ENCODE results near the gene SACM1L. TPM values are rescaled to one million over a fixed set of nuclear protein-coding genes. Genes with fewer than 3 reads are reported as not detected.

SACM1L gene, protein sequence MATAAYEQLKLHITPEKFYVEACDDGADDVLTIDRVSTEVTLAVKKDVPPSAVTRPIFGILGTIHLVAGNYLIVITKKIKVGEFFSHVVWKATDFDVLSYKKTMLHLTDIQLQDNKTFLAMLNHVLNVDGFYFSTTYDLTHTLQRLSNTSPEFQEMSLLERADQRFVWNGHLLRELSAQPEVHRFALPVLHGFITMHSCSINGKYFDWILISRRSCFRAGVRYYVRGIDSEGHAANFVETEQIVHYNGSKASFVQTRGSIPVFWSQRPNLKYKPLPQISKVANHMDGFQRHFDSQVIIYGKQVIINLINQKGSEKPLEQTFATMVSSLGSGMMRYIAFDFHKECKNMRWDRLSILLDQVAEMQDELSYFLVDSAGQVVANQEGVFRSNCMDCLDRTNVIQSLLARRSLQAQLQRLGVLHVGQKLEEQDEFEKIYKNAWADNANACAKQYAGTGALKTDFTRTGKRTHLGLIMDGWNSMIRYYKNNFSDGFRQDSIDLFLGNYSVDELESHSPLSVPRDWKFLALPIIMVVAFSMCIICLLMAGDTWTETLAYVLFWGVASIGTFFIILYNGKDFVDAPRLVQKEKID
- total RNA-seq (ENCODE audit: insufficient read depth, low replicate concordance), result 50.8 TPM

DNA sequence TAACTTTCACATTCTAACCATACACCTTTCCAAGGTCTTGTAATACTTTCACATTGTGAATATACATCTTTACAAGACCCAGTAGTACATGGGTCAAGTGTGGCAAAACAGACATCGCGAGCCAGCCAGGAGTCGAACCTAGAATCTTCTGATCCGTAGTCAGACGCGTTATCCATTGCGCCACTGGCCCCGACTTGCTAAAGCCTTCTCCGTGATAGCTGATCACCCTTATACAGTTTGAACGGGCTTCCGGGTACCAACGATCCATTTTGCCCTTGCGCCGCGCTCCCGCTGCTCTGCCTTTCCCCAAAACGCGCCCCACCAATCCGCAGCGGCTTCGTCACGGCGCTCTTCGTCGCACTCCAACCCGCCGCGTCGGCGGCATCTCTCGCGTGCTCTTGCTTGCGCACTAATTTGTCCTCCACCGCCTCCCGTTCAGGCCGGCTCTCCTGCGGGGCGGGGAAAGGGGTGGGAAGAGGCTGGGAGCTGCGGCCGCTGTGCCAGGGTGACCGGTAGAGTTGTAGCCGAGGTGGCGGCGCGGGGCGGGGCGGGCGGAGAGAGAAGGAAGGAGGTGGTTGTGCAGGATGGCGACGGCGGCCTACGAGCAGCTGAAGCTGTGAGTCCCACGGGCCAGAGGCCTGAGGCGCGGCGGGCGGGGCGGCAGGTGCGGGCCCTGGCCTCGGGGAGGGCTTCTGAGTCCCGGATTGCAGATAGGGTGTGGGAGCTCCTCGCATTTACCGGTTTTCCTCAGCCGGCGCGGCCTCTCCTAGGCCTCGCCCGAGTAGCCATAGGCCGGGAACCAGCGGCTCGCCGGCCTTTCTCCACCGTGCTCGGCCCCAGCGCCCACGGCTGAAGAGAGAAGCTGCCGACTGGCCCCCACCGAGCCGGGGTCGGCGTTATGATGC is at the start of gene SACM1L:
Gene SACM1L, plus strand, starts transcription at position 515 of the 905 bp plus-strand sequence. Its CDS starts 70 bp downstream, at position 585.
- DNase-seq (ENCODE audit: low spot score), result peak; percentile 100

- DNase-seq (ENCODE audit: low spot score), result no peak
These were observed 49.1 kb upstream of the SACM1L start for GRCh38 chr3:45640091-45640507.

- peak; percentile 55 for DNase-seq (ENCODE audit: low spot score)
These were observed 48.4 kb upstream of the SACM1L start for GRCh38 chr3:45640724-45641361.

- no peak for DNase-seq (ENCODE audit: low spot score)
These were observed 47.4 kb upstream of the SACM1L start for GRCh38 chr3:45641756-45642155.

- DNase-seq (ENCODE audit: low spot score), result no peak
These were observed 46.5 kb upstream of the SACM1L start for GRCh38 chr3:45642731-45643152.

DNA sequence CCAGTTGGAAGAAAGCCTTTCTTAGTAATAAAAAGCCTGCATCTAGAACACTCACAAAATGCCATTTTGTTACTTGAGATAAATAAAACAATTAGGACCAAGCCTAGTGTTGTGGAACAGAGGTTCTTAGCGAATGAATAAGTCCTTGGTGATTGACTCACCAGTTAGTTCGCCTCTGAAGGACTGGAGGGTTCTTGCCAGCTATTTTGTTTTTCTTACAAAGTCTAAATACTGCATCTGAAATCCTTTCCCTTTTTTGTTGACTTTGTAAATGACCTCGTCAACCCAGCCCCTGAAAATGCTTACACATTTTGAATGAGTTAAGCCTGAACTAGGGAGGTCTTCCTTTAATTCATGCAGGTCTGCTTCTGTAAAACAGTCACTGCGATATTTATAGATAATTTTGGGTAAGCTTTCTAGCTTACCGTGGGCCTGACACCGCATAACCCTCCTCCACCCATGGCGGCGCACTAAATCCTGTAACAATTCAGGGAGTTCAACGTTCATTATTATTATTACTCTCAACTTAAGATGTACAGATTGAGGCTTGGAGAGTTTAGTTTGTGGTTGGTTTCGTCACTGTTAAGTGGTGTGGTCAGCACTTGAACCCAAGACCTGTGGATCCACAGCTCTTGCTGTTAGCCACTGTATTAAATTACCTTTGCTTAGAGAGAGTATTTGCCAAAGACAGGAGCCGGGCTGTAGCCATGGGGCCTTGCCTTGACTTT is 45.0 kb upstream of the SACM1L start:
- DNase-seq (ENCODE audit: low spot score), result no peak

DNA sequence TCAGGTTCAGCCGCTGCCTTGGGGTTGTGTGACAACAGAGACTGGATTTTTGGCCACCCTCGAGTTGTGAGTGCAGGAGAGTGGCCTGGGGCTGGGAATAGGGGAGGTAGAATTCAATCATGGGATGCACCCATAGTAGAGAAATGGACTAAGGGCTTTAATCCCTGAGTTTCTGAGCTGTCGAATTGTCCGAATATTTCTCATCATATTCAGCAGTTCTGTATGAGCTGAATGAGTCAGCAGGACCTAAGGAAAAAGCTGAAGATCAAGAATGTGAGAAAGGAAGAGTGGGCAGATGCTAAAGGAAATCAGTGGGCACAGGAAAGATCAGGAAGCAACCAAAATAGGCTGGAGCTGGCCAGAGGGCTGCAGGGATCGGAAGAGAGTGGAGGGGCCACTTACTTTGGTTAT is 44.4 kb upstream of the SACM1L start:
- DNase-seq (ENCODE audit: low spot score), result peak; percentile 35

- DNase-seq (ENCODE audit: low spot score), result no peak
These were observed 43.1 kb upstream of the SACM1L start for GRCh38 chr3:45646051-45646585.

GRCh38 chr3:45647148-45647619 is 42.0 kb upstream of the SACM1L start:
- peak; percentile 64 for DNase-seq (ENCODE audit: low spot score)

DNA sequence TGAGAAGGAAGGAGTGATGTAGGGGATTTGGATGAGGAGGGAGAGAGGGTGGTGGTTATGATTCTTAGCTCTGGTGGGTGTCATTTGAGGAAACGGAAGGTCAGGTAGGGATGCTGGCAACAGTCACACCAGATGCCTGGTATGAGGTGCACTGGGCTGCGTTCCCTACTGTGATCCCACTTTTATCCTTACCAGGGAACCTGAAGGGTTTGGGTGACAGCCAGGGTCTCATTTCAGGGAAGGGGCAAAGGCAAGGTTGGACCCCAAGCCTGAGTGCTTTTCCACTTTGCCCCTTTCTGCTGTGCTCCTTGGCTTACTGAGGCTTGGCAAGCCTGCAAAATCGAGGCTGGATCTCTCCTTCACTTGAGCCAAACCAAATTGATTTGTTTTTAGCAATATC is 36.0 kb upstream of the SACM1L start:
- DNase-seq (ENCODE audit: low spot score), result no peak

DNA sequence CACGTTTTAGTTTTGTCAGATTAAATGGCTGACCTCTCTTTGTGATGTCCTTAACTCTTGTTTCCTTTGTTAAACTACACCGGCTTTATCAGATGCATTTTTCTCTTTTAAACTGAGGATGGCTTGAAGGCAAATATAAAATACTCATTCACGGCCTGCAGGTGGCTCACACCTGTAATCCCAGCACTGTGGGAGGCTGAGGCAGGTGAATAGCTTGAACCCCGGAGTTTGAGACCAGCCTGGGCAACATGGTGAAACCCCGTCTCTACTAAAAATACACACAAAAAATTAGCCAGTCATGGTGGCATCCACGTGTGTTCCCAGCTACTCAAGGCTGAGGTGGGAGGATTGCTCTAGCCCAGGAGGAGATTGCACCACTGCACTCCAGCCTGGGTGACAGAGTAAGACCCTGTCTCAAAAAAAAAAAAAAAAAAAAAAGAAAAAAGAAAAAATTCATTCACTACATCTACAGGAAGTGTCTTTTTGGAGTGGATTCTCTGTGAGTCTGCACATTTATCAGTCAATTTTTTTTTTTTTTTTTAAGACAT is 34.7 kb upstream of the SACM1L start:
- no peak for DNase-seq (ENCODE audit: low spot score)

- DNase-seq (ENCODE audit: low spot score), result no peak
These were observed 33.3 kb upstream of the SACM1L start for GRCh38 chr3:45655906-45656305.

- peak; percentile 91 for DNase-seq (ENCODE audit: low spot score)
These were observed 32.4 kb upstream of the SACM1L start for GRCh38 chr3:45656575-45657363.

- DNase-seq (ENCODE audit: low spot score), result no peak
These were observed 31.3 kb upstream of the SACM1L start for GRCh38 chr3:45657853-45658252.

- peak; percentile 92 for DNase-seq (ENCODE audit: low spot score)
These were observed 29.3 kb upstream of the SACM1L start for GRCh38 chr3:45659661-45660566.

DNA sequence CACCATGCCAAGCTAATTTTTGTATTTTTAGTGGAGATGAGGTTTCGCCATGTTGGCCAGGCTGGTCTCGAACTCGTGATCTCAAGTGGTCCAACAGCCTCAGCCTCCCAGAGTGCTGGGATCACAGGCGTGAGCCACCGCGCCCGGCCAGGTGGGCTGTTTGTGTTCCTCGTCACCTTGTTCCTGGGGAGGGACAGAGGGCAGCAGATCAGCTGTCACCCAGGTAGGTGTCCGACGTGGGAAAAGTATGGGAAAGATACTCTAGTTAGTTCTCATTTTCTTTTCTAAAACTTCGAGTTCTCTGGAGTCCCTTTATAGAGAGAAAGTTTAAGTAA is 28.7 kb upstream of the SACM1L start:
- DNase-seq (ENCODE audit: low spot score), result no peak

- no peak for DNase-seq (ENCODE audit: low spot score)
These were observed 24.6 kb upstream of the SACM1L start for GRCh38 chr3:45664578-45664977.

GRCh38 chr3:45665101-45665572 is 24.1 kb upstream of the SACM1L start:
- peak; percentile 46 for DNase-seq (ENCODE audit: low spot score)
